Fibroblast of lung (primary cell): Measurements from ENCODE around the gene RGS14. TPM values are rescaled to one million over a fixed set of nuclear protein-coding genes. Genes with fewer than 3 reads are reported as not detected.

ENCODE experiments used
- DNase-seq, 2 donors: peaks; one replicate each; pipeline versions ENCODE4 v3.0.0 to v3.0.0-alpha.2; 2010; ENCODE audit warnings: low read depth in 2 of 2
- H2AFZ ChIP-seq: 2 replicates; pipeline ENCODE4 v1.5.1; 2012; ENCODE audit warnings: low read length, control low read depth, inconsistent platforms
- H3K27ac ChIP-seq: 2 replicates; pipeline ENCODE4 v1.5.1; 2011; ENCODE audit warnings: low read length, control low read depth; ENCODE audit not compliant: insufficient read depth
- H3K27me3 ChIP-seq: 2 replicates; pipeline ENCODE4 v1.5.1; 2011; ENCODE audit warnings: mild to moderate bottlenecking, low read length; ENCODE audit not compliant: control insufficient read depth, insufficient read depth
- H3K36me3 ChIP-seq: 2 replicates; pipeline ENCODE4 v1.5.1; 2011; ENCODE audit warnings: low read length; ENCODE audit not compliant: control insufficient read depth, insufficient read depth
- H3K4me1 ChIP-seq: 2 replicates; pipeline ENCODE4 v1.5.1; 2011; ENCODE audit warnings: low read length; ENCODE audit not compliant: control insufficient read depth, insufficient read depth; ENCODE audit errors: extremely low read depth
- H3K4me2 ChIP-seq: 2 replicates; pipeline ENCODE4 v1.5.1; 2011; ENCODE audit warnings: low read length, control low read depth; ENCODE audit not compliant: insufficient read depth; ENCODE audit errors: extremely low read depth
- H3K4me3 ChIP-seq, 4 experiments: fragments of 200-600 bp in 1 of 4; sonication (generic) in 1 of 4; replicated peaks in 1 of 4; 2 replicates each; pipeline ENCODE4 v1.5.1; 2011 to 2016; ENCODE audit warnings: low read length in 4 of 4, low read depth in 3 of 4, mild to moderate bottlenecking in 3 of 4, control low read depth in 2 of 4, inconsistent platforms in 1 of 4, mixed read lengths in 1 of 4; ENCODE audit not compliant: insufficient read depth in 1 of 4; ENCODE audit errors: control extremely low read depth in 1 of 4
- H3K79me2 ChIP-seq: 2 replicates; pipeline ENCODE4 v1.5.1; 2012; ENCODE audit warnings: mild to moderate bottlenecking, low read length, inconsistent platforms; ENCODE audit not compliant: control insufficient read depth, insufficient read depth
- H3K9ac ChIP-seq: 2 replicates; pipeline ENCODE4 v1.5.1; 2011; ENCODE audit warnings: mild to moderate bottlenecking, low read length, control low read depth; ENCODE audit not compliant: insufficient read depth
- H3K9me3 ChIP-seq: 2 replicates; pipeline ENCODE4 v1.5.1; 2012; ENCODE audit warnings: low read depth, low read length; ENCODE audit not compliant: control insufficient read depth, insufficient read depth
- H4K20me1 ChIP-seq: 2 replicates; pipeline ENCODE4 v1.5.1; 2011; ENCODE audit warnings: low read length; ENCODE audit not compliant: control insufficient read depth, insufficient read depth; ENCODE audit errors: extremely low read depth
- EZH2 ChIP-seq: IDR thresholded peaks from 2 replicates; pipeline ENCODE4 v1.5.1; 2012; ENCODE audit warnings: low read length, control low read depth, mild to moderate bottlenecking; ENCODE audit errors: missing control alignments
- polyA plus RNA-seq, 2 donors: library from polyadenylated mRNA; depleted of rRNA in 1 of 2; stranded (reverse) in 1 of 2; unstranded in 1 of 2; fragments of >200 nt; gene quantifications; 2 replicates each; pipeline ENCODE4 v1.2.1, GENCODE V29; 2011 to 2012; ENCODE audit warnings: missing spikeins in 1 of 2
- total RNA-seq: library from RNA; depleted of rRNA; stranded (reverse); fragments of >200 nt; gene quantifications from 2 replicates; pipeline ENCODE4 v1.2.1, GENCODE V29; 2014
- TF ChIP-seq, protein P1 (sequence below), 2 donors: IDR thresholded peaks in 1 of 2; conservative IDR thresholded peaks in 1 of 2; 1 replicate in 1 of 2; 2 replicates in 1 of 2; pipeline ENCODE4 v1.5.1; 2011 to 2012; ENCODE audit warnings: low read length in 2 of 2, control low read depth in 1 of 2, inconsistent platforms in 1 of 2, low read depth in 1 of 2, mild to moderate bottlenecking in 1 of 2

Gene RGS14
- total and polyA plus RNA-seq, 2 donors (not counting 1 experiment from before 2014, with no cell fraction given) = 2.5 to 4.1 TPM

DNA sequence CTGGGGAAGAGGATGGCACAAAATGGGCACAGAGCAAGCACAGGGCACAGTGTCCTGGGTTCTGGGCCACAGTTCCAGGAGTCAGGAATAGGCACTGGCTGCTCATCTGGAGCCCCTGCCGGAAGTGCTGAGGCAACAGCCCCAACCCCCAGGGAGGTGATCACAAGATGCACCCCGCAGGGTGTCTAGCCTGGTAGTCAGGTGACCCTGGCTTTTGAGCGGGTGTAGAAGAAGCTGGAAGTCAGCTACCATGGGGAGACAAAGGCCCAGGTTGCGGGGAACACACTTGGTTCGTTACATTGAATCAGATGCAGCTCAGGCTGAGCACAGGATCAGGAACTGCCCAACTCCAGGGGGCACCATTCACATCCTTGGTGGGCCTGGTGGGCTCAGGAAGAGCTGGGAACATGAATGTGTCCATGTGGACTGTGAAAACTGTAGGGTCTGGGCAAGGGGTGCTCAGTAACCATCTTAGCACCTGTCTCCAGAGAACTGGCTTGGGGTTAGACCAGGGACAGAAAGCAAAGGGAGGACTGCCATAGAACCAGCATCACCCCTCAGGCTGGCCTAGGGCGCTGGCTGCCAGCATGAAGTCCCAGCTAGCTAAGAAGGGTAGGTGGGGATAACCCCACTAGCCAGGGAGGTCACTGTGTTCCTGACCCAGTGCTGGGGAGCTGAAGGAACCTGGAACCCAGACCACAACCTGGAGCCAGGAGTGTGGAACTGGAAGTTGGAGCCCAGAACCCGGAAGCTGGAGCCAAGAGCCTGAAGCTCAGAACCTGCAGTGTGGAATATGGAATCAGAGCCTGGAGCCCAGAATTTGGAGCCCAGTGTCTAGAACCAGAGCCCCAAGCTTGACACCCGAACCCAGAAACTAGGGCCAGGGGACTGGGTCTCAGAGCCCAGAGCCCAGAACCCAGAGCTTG, 20.4 kb downstream of the RGS14 start:
- H3K27ac ChIP-seq = no peak overlapping the region
- H3K9me3 ChIP-seq = no peaks in the 10 kb centered on the region
- no peak for DNase-seq
- H4K20me1 ChIP-seq = no peaks in the 10 kb centered on the region
- no peaks in the 10 kb centered on the region for H3K36me3 ChIP-seq
- TF ChIP-seq, protein P1, sequence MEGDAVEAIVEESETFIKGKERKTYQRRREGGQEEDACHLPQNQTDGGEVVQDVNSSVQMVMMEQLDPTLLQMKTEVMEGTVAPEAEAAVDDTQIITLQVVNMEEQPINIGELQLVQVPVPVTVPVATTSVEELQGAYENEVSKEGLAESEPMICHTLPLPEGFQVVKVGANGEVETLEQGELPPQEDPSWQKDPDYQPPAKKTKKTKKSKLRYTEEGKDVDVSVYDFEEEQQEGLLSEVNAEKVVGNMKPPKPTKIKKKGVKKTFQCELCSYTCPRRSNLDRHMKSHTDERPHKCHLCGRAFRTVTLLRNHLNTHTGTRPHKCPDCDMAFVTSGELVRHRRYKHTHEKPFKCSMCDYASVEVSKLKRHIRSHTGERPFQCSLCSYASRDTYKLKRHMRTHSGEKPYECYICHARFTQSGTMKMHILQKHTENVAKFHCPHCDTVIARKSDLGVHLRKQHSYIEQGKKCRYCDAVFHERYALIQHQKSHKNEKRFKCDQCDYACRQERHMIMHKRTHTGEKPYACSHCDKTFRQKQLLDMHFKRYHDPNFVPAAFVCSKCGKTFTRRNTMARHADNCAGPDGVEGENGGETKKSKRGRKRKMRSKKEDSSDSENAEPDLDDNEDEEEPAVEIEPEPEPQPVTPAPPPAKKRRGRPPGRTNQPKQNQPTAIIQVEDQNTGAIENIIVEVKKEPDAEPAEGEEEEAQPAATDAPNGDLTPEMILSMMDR (conservative IDR thresholded peaks at IDR 0.05 in 1 of 2, IDR thresholded peaks at IDR 0.05 in 1 of 2; ENCODE audit: low read depth in 1 of 2, low read length in 2 of 2) = no peak
- TF ChIP-seq EZH2 = no peak
- no peak overlapping the region for H2AFZ ChIP-seq
- H3K4me2 ChIP-seq = no peak overlapping the region
- no peak overlapping the region for H3K9ac ChIP-seq
- H3K4me1 ChIP-seq = no peaks in the 10 kb centered on the region
- H3K79me2 ChIP-seq = no peaks in the 10 kb centered on the region
- H3K4me3 ChIP-seq = no peak overlapping the region
- peaks cover 8% of the 10 kb centered on the region for H3K27me3 ChIP-seq

DNA sequence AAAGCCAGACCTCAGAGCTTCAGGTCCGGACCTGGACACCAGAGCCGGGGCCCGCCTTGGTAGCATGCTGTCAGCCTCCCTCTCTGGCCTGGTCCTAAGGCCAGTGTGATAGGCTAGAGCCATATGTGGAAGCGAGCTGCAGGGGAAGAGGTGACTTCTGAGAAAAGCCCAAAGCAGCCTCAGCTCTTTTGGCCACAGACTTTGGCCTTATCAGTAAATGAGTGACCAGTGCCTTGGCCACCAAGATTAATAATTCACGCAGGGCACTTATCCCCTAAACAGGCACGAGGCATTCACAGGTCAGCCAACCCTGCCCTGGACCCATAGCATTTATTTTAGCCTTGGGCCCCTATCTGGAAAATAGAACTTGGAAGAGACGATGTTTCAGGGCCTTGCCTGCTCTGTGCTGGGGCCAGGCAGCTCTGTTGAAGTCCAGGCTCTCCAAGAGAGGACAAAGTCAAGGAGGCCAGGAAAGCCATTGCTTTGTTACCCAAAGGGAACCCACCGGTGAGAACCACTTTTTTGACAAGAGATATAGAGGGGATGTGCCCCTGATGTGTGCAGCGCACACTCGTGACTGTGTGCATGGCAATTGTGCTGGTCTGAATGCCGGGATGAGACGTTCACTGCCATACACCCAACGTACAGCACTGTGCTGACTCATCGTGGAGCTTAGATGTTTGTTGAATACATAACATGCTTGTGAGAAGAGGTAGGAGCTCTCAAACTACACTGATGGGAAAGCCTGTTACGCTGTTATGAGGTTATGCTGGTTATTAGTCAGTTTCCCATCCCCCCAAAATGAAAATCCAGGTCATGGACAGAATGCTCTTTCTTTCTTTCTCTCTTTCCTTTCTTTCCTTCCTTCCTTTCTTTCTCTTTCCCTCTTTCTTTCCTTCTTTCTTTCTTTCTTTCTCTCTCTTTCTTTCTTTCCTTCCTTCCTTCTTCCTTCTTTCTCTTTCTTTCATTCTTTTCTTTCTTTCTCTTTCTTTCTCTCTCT, 21.5 kb downstream of the RGS14 start:
- Histone ChIP-seq H3K4me2 (no peak overlapping the region), H4K20me1 (no peaks in the 10 kb centered on the region), H3K4me3 (no peak overlapping the region), H3K79me2 (no peaks in the 10 kb centered on the region), H3K9me3 (no peaks in the 10 kb centered on the region), H3K27ac (no peak overlapping the region), H3K4me1 (no peaks in the 10 kb centered on the region), H3K27me3 (peaks cover 18% of the 10 kb centered on the region), H3K36me3 (no peaks in the 10 kb centered on the region), H3K9ac (no peak overlapping the region), H2AFZ (no peak overlapping the region)
- no peak for TF ChIP-seq EZH2
- TF ChIP-seq, protein P1 (conservative IDR thresholded peaks at IDR 0.05 in 1 of 2, IDR thresholded peaks at IDR 0.05 in 1 of 2; ENCODE audit: low read depth in 1 of 2, low read length in 2 of 2) = no peak
- peak; percentile 77 to 92 for DNase-seq

DNA sequence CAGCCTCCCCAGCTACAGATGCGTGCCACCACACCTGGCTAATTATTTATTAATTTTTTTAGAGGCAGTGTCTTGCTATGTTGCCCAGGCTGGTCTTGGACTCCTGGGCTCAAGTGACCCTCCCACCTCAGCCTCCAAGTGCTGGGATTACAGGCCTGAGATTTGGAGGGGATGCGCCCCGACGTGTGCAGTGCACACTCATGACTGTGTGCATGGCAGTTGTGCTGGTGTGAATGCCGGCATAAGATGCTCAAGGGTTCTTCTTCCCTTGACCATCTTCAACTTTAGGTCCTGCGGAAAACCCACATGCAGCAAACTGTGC, 23.0 kb downstream of the RGS14 start:
- peaks cover 18% of the 10 kb centered on the region for H3K27me3 ChIP-seq
- no peak overlapping the region for H2AFZ ChIP-seq
- no peaks in the 10 kb centered on the region for H3K9me3 ChIP-seq
- H3K4me3 ChIP-seq = no peak overlapping the region
- H3K79me2 ChIP-seq = no peaks in the 10 kb centered on the region
- no peak overlapping the region for H3K27ac ChIP-seq
- no peaks in the 10 kb centered on the region for H3K4me1 ChIP-seq
- no peak overlapping the region for H3K9ac ChIP-seq
- H3K36me3 ChIP-seq = no peaks in the 10 kb centered on the region
- TF ChIP-seq, protein P1 (conservative IDR thresholded peaks at IDR 0.05 in 1 of 2, IDR thresholded peaks at IDR 0.05 in 1 of 2; ENCODE audit: low read depth in 1 of 2, low read length in 2 of 2) = no peak
- no peak for TF ChIP-seq EZH2
- DNase-seq = no peak
- H3K4me2 ChIP-seq = no peak overlapping the region
- no peaks in the 10 kb centered on the region for H4K20me1 ChIP-seq
